ENCODE results near the gene SELENOK.

DNA sequence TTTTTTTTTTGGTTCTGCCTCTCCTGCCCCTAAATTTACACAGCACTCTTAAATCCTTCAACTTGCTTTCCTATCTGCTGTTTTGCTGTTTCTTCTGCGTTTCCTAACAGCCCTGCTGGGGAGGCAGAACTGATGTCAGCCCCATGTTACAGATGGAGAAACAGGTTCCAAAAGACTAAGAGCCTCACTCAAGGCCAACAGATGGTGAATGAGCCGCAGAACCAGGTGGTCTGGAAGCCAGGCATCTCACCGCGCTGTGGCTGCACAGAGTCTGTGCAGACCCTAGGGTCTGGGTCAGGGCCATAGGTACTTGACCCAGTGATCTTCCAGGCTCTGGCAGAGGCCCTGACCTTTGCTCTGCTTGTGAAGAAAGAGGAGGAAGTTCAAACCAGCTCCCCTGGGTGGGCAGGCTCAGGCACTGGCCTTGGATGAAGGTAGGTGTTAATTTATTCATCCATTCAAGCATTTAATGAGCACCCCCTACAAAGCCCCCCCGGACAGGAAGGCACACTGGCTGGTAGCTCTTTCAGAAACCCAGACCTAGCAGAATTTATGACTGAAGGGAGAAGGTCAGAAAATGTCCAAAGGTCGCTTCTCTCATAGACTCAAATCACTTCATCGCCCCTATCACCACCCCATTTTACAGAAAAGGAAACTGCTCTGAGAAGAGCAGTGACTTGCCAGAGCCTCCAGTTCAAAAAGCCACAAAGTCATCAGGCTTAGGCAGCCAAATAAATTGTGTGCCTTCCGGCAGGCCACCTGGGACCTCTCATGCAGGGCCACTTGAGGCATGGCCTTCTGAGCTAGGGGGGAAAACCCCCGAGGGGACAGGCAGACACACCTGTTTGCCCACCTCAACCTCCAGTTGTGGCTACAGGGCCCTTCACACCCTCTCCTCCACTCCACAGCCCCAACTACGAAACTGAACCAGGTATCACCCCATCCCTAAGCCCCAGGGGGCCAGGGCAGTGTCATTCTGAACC is 48.2 kb downstream of the SELENOK start:
- TF ChIP-seq, protein P1, sequence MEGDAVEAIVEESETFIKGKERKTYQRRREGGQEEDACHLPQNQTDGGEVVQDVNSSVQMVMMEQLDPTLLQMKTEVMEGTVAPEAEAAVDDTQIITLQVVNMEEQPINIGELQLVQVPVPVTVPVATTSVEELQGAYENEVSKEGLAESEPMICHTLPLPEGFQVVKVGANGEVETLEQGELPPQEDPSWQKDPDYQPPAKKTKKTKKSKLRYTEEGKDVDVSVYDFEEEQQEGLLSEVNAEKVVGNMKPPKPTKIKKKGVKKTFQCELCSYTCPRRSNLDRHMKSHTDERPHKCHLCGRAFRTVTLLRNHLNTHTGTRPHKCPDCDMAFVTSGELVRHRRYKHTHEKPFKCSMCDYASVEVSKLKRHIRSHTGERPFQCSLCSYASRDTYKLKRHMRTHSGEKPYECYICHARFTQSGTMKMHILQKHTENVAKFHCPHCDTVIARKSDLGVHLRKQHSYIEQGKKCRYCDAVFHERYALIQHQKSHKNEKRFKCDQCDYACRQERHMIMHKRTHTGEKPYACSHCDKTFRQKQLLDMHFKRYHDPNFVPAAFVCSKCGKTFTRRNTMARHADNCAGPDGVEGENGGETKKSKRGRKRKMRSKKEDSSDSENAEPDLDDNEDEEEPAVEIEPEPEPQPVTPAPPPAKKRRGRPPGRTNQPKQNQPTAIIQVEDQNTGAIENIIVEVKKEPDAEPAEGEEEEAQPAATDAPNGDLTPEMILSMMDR (conservative IDR thresholded peaks at IDR 0.05; ENCODE audit: low read length): no peak
- TF ChIP-seq EZH2phosphoT487 (IDR thresholded peaks at IDR 0.05; ENCODE audit: borderline replicate concordance): no peak
